ENCODE data around the gene XRCC3.

Gene XRCC3

DNA sequence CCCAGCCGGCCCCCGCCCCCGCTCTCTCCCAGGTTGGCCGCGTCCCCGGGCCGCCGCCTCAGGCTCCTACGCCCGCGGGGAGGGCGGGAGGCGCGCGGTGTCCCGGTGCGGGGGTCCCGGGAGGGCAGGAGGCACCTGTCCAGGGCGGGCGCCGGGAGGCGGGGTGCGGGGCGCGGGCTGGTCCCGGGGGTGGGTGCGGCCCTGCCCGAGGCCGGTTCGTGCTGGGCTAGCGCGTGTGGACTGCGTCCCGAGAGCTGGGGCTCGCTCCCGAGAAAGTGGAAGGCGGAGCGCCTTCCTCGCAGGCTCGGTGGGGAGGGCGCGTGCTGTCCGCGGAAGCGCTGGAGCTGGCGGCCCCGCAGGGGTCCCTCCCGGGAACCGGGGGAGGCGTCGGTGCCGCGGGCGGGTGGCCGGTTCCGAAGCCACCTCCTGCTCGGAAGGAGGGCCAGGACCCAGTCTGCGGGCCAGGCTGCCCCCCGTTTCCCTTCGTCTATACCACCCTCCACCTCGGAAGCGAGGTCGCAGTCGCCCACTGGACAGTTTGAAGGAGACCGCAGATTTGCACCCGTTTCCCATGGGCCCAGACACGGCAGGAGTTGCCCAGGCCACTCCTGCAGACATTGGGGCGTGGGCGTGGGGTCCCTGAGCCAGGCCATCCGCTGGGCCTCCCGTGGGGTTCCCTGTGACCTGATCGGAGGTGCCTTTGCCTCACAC is 995 bp upstream of the XRCC3 start (continued):
- TF ChIP-seq RBAK (tag by site-specific recombination; IDR thresholded peaks at IDR 0.05) (no peak), HOXA7 (CRISPR knock-in tag; IDR thresholded peaks at IDR 0.05; ENCODE audit: borderline replicate concordance) (no peak), BCL11B (tag by site-specific recombination; IDR thresholded peaks at IDR 0.05; ENCODE audit: low read depth) (peak; percentile 18; the same call in 1 of the 2 replicates), ZNF510 (tag by site-specific recombination; IDR thresholded peaks at IDR 0.05; ENCODE audit: insufficient replicate concordance) (no peak), ZNF37A (tag by site-specific recombination; IDR thresholded peaks at IDR 0.05) (no peak), ZNF138 (tag by site-specific recombination; IDR thresholded peaks at IDR 0.05; ENCODE audit: borderline replicate concordance) (no peak), ZNF112 (tag by site-specific recombination; IDR thresholded peaks at IDR 0.05) (no peak), KLF7 (tag by site-specific recombination; IDR thresholded peaks at IDR 0.05; ENCODE audit: borderline replicate concordance) (no peak), ZXDB (tag by site-specific recombination; IDR thresholded peaks at IDR 0.05) (0 out of 2 replicates have a peak, but pooled peaks have one; percentile 29), ZNF704 (tag by site-specific recombination; IDR thresholded peaks at IDR 0.05) (no peak), ZNF626 (tag by site-specific recombination; IDR thresholded peaks at IDR 0.05) (no peak), ZNF280C (tag by site-specific recombination; IDR thresholded peaks at IDR 0.05) (no peak), ZNF391 (tag by site-specific recombination; IDR thresholded peaks at IDR 0.05; ENCODE audit: borderline replicate concordance, low read depth) (no peak), ZNF791 (tag by site-specific recombination; IDR thresholded peaks at IDR 0.05) (no peak), ZNF174 (tag by site-specific recombination; IDR thresholded peaks at IDR 0.05) (no peak), GLI2 (tag by site-specific recombination; IDR thresholded peaks at IDR 0.05; ENCODE audit: borderline replicate concordance, low read depth) (no peak), PATZ1 (tag by site-specific recombination; IDR thresholded peaks at IDR 0.05) (0 out of 2 replicates have a peak, but pooled peaks have one; percentile 13), ZNF223 (tag by site-specific recombination; IDR thresholded peaks at IDR 0.05) (no peak), ZSCAN18 (tag by site-specific recombination; IDR thresholded peaks at IDR 0.05) (no peak), KLF8 (tag by site-specific recombination; IDR thresholded peaks at IDR 0.05) (peak; percentile 30; the same call in 1 of the 2 replicates), ZNF777 (tag by site-specific recombination; IDR thresholded peaks at IDR 0.05; ENCODE audit: borderline replicate concordance) (no peak), ZNF341 (tag by site-specific recombination; IDR thresholded peaks at IDR 0.05; ENCODE audit: low read depth) (no peak), ZNF274 (IDR thresholded peaks at IDR 0.05; ENCODE audit: low read length) (no peak), ZNF274 (tag by site-specific recombination; IDR thresholded peaks at IDR 0.05; ENCODE audit: borderline replicate concordance) (no peak), ZNF600 (tag by site-specific recombination; IDR thresholded peaks at IDR 0.05) (no peak), ZNF521 (tag by site-specific recombination; IDR thresholded peaks at IDR 0.05) (no peak), ZNF280D (tag by site-specific recombination; IDR thresholded peaks at IDR 0.05) (no peak), EGR2 (tag by site-specific recombination; IDR thresholded peaks at IDR 0.05; ENCODE audit: low read depth) (peak; percentile 31; the same call in 1 of the 2 replicates)
- TF ChIP-seq, protein P1, sequence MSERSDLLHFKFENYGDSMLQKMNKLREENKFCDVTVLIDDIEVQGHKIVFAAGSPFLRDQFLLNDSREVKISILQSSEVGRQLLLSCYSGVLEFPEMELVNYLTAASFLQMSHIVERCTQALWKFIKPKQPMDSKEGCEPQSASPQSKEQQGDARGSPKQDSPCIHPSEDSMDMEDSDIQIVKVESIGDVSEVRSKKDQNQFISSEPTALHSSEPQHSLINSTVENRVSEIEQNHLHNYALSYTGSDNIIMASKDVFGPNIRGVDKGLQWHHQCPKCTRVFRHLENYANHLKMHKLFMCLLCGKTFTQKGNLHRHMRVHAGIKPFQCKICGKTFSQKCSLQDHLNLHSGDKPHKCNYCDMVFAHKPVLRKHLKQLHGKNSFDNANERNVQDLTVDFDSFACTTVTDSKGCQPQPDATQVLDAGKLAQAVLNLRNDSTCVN (tag by site-specific recombination; optimal IDR thresholded peaks at IDR 0.05): peak; percentile 92

All from HEK293 (cell line).